Fibroblast of villous mesenchyme (primary cell): ENCODE results near the gene HHATL. TPM values are rescaled to one million over a fixed set of nuclear protein-coding genes. Genes with fewer than 3 reads are reported as not detected.

Source experiments
- DNase-seq: peaks from one replicate; pipeline ENCODE4 v3.0.0-alpha.2; 2010; ENCODE audit warnings: low read depth
- H3K4me3 ChIP-seq: 2 replicates; pipeline ENCODE4 v1.5.1; 2011; ENCODE audit warnings: low read depth, mild to moderate bottlenecking, low read length
- total RNA-seq: library from RNA; depleted of rRNA; stranded (reverse); fragments of >200 nt; gene quantifications from 2 replicates; pipeline ENCODE4 v1.2.3, GENCODE V29; 2012
- TF ChIP-seq, protein P1 (sequence below): IDR thresholded peaks from 2 replicates; pipeline ENCODE4 v1.5.1; 2012; ENCODE audit warnings: low read depth, mild to moderate bottlenecking, low read length; ENCODE audit not compliant: insufficient read depth

Gene HHATL
- total RNA-seq, 1 donor, result not detected

- no peak overlapping the region for H3K4me3 ChIP-seq
- DNase-seq, result peak; percentile 42
- TF ChIP-seq, protein P1, sequence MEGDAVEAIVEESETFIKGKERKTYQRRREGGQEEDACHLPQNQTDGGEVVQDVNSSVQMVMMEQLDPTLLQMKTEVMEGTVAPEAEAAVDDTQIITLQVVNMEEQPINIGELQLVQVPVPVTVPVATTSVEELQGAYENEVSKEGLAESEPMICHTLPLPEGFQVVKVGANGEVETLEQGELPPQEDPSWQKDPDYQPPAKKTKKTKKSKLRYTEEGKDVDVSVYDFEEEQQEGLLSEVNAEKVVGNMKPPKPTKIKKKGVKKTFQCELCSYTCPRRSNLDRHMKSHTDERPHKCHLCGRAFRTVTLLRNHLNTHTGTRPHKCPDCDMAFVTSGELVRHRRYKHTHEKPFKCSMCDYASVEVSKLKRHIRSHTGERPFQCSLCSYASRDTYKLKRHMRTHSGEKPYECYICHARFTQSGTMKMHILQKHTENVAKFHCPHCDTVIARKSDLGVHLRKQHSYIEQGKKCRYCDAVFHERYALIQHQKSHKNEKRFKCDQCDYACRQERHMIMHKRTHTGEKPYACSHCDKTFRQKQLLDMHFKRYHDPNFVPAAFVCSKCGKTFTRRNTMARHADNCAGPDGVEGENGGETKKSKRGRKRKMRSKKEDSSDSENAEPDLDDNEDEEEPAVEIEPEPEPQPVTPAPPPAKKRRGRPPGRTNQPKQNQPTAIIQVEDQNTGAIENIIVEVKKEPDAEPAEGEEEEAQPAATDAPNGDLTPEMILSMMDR, result no peak
Measured at GRCh38 chr3:42746455-42747450, 44.2 kb upstream of the HHATL start.

- TF ChIP-seq, protein P1, result no peak
- H3K4me3 ChIP-seq, result no peak overlapping the region
- no peak for DNase-seq
Measured at GRCh38 chr3:42745776-42746454, 43.3 kb upstream of the HHATL start.

DNA sequence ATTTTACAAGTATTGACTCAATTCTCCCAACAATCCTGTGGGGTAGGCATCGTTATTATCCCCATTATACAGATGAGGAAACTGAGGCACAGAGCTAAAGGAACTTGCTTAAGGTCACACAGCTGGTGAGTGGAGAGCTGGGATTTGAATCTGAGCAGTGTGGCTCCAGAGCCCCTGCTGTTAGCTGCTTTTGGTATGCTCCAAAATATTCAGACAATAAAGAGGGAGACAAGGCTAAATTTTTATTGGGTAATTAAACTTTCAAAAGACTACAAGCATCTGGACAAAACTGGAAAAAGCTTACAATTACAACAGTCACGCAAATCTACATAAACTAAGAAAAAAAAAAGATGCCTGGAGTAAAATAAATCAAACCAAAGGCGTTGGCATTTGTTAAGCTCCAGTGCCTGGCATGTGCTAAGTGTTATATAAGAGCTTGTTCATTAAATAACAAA is 42.7 kb upstream of the HHATL start:
- H3K4me3 ChIP-seq, result no peak overlapping the region
- DNase-seq, result no peak
- TF ChIP-seq, protein P1, result no peak

- TF ChIP-seq, protein P1, result no peak
Measured at GRCh38 chr3:42743204-42743995, 40.8 kb upstream of the HHATL start.

GRCh38 chr3:42742688-42743087 is 40.1 kb upstream of the HHATL start:
- no peak for DNase-seq
- H3K4me3 ChIP-seq, result no peak overlapping the region
- TF ChIP-seq, protein P1, result no peak

More at GRCh38 chr3:42743204-42743995, 40.8 kb upstream of the HHATL start:
- no peak for DNase-seq
- H3K4me3 ChIP-seq, result no peak overlapping the region

- DNase-seq, result no peak
- TF ChIP-seq, protein P1, result no peak
- no peak overlapping the region for H3K4me3 ChIP-seq
Measured at GRCh38 chr3:42742259-42742658, 39.7 kb upstream of the HHATL start.
